Neural cell (in vitro differentiated cells): Measurements from ENCODE around the gene ZNF678. TPM values are rescaled to one million over a fixed set of nuclear protein-coding genes. Genes with fewer than 3 reads are reported as not detected.

ENCODE experiments used
- H2AFZ ChIP-seq: fragments of 200-600, 300-800 bp; sonication (generic), shearing (Covaris generic); 2 replicates; pipeline ENCODE4 v1.6.0; 2014; ENCODE audit warnings: low read depth, mild to moderate bottlenecking, antibody characterized with exemption, low read length, moderate library complexity
- H3F3A ChIP-seq: fragments of 200-600 bp; shearing (Covaris generic); 2 replicates; pipeline ENCODE4 v1.6.1; 2016; ENCODE audit warnings: mild to moderate bottlenecking, moderate library complexity, mixed read lengths, antibody characterized with exemption, low read length; ENCODE audit not compliant: insufficient read depth, poor library complexity, severe bottlenecking
- H3K27ac ChIP-seq: fragments of 200-600, 300-800 bp; sonication (generic), shearing (Covaris generic); 2 replicates; pipeline ENCODE4 v1.5.1; 2014; ENCODE audit warnings: mild to moderate bottlenecking, low read length, moderate library complexity
- H3K27me3 ChIP-seq: fragments of 300-800, 200-600 bp; sonication (generic), shearing (Covaris generic); 2 replicates; pipeline ENCODE4 v1.6.0; 2014; ENCODE audit warnings: mild to moderate bottlenecking, low read depth, low read length, moderate library complexity; ENCODE audit not compliant: insufficient read depth
- H3K36me3 ChIP-seq: fragments of 300-800, 200-600 bp; sonication (generic), shearing (Covaris generic); 2 replicates; pipeline ENCODE4 v1.5.1; 2014; ENCODE audit warnings: mild to moderate bottlenecking, antibody characterized with exemption, low read length, moderate library complexity; ENCODE audit not compliant: insufficient read depth
- H3K4me2 ChIP-seq: fragments of 300-800, 200-600 bp; sonication (generic), shearing (Covaris generic); 2 replicates; pipeline ENCODE4 v1.6.0; 2014; ENCODE audit warnings: mild to moderate bottlenecking, low read length
- H3K4me3 ChIP-seq: fragments of 300-800, 200-600 bp; sonication (generic), shearing (Covaris generic); 2 replicates; pipeline ENCODE4 v1.5.1; 2014; ENCODE audit warnings: mild to moderate bottlenecking, low read length, moderate library complexity
- H3K79me2 ChIP-seq: fragments of 200-600 bp; shearing (Covaris generic); replicated peaks from 2 replicates; pipeline ENCODE4 v1.6.0; 2014; ENCODE audit warnings: mild to moderate bottlenecking, low read length, moderate library complexity; ENCODE audit not compliant: insufficient read depth
- H3K9ac ChIP-seq: fragments of 300-800, 200-600 bp; sonication (generic), shearing (Covaris generic); 2 replicates; pipeline ENCODE4 v1.6.1; 2016; ENCODE audit warnings: mild to moderate bottlenecking, low read length, mixed read lengths
- H3K9me2 ChIP-seq: fragments of 200-600 bp; shearing (Covaris generic); 2 replicates; pipeline ENCODE4 v1.6.1; 2016; ENCODE audit warnings: mild to moderate bottlenecking, low read length, mixed read lengths; ENCODE audit not compliant: insufficient read depth
- H3K9me3 ChIP-seq: fragments of 200-600, 300-800 bp; sonication (generic), shearing (Covaris generic); 2 replicates; pipeline ENCODE4 v1.6.1; 2016; ENCODE audit warnings: mild to moderate bottlenecking, mixed run types, low read length, moderate library complexity, mixed read lengths
- H4K20me1 ChIP-seq: fragments of 200-600 bp; shearing (Covaris generic); 2 replicates; pipeline ENCODE4 v1.6.1; 2016; ENCODE audit warnings: mild to moderate bottlenecking, mixed run types; ENCODE audit not compliant: insufficient read depth
- EP300 ChIP-seq: fragments of 450-650 bp; conservative IDR thresholded peaks from 2 replicates; pipeline ENCODE4 v1.6.1; 2014; ENCODE audit warnings: antibody characterized with exemption, mild to moderate bottlenecking, moderate library complexity; ENCODE audit not compliant: poor library complexity, severe bottlenecking
- EZH2 ChIP-seq: fragments of 200-600, 300-800 bp; shearing (Covaris generic), sonication (generic); IDR thresholded peaks from 2 replicates; pipeline ENCODE4 v1.6.1; 2014; ENCODE audit warnings: antibody characterized with exemption, low read length, borderline replicate concordance, mild to moderate bottlenecking; ENCODE audit not compliant: insufficient read depth, poor library complexity, severe bottlenecking
- MXI1 ChIP-seq: fragments of 450-650 bp; conservative IDR thresholded peaks from 2 replicates; pipeline ENCODE4 v1.6.1; 2014; ENCODE audit warnings: antibody characterized with exemption, mild to moderate bottlenecking; ENCODE audit not compliant: poor library complexity, severe bottlenecking
- POLR2AphosphoS5 ChIP-seq: IDR thresholded peaks from 2 replicates; pipeline ENCODE4 v1.6.1; 2012
- RAD21 ChIP-seq: fragments of 450-650 bp; conservative IDR thresholded peaks from 2 replicates; pipeline ENCODE4 v1.6.1; 2014; ENCODE audit warnings: antibody characterized with exemption, mild to moderate bottlenecking, moderate library complexity
- SMC3 ChIP-seq: fragments of 450-650 bp; conservative IDR thresholded peaks from 2 replicates; pipeline ENCODE4 v1.6.1; 2014; ENCODE audit warnings: antibody characterized with exemption, mild to moderate bottlenecking, moderate library complexity; ENCODE audit not compliant: poor library complexity
- TAF1 ChIP-seq: IDR thresholded peaks from 2 replicates; pipeline ENCODE4 v1.6.1; 2012; ENCODE audit warnings: low read depth
- polyA plus RNA-seq: library from polyadenylated mRNA; depleted of rRNA; stranded (reverse); fragments of >200 nt; gene quantifications from 2 replicates; pipeline ENCODE4 v1.2.3, GENCODE V29; 2014
- TF ChIP-seq, protein P1 (sequence below): IDR thresholded peaks from 2 replicates; pipeline ENCODE4 v1.6.1; 2012; ENCODE audit warnings: borderline replicate concordance
- TF ChIP-seq, protein P2 (sequence below): fragments of 450-650 bp; IDR thresholded peaks from 2 replicates; pipeline ENCODE4 v1.5.1; 2014; ENCODE audit warnings: antibody characterized with exemption, mild to moderate bottlenecking, moderate library complexity; ENCODE audit not compliant: poor library complexity, severe bottlenecking

The ZNF678 gene
- polyA plus RNA-seq, 1 donor from 2014 or later, result 25.9 TPM

DNA sequence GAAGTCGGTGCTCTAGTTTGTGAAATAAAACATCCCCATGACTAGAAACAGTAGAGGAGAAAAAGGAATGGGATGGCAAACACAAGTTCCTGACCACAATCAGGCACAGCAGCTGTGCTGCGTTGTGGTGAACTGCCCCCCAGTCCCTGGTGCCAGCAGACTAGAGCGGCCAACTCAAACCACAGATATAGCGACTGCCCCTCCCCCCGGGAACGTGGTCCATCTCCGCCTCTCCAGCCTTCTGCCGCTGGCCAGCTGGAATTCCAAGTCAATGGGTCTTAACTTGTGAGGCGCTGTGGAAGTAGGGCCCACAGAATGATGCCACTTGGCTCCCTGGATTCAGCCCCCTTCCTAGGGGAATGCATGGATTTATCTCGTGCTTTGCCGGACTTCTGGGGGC lies 41.6 kb upstream of the ZNF678 start:
- Histone ChIP-seq H3K9me3 (no peaks in the 10 kb centered on the region), H3K27me3 (no peaks in the 10 kb centered on the region), H3K9me2 (no peaks in the 10 kb centered on the region), H3K79me2 (no peaks in the 10 kb centered on the region), H2AFZ (no peak overlapping the region), H3K36me3 (no peaks in the 10 kb centered on the region), H3F3A (no peaks in the 10 kb centered on the region), H3K9ac (no peak overlapping the region), H3K27ac (no peak overlapping the region), H3K4me2 (no peak overlapping the region), H3K4me3 (no peak overlapping the region), H4K20me1 (no peaks in the 10 kb centered on the region)
- TF ChIP-seq EZH2 (no peak), MXI1 (no peak), SMC3 (no peak), TAF1 (no peak), POLR2AphosphoS5 (no peak), EP300 (no peak), RAD21 (no peak)
- TF ChIP-seq, protein P1, sequence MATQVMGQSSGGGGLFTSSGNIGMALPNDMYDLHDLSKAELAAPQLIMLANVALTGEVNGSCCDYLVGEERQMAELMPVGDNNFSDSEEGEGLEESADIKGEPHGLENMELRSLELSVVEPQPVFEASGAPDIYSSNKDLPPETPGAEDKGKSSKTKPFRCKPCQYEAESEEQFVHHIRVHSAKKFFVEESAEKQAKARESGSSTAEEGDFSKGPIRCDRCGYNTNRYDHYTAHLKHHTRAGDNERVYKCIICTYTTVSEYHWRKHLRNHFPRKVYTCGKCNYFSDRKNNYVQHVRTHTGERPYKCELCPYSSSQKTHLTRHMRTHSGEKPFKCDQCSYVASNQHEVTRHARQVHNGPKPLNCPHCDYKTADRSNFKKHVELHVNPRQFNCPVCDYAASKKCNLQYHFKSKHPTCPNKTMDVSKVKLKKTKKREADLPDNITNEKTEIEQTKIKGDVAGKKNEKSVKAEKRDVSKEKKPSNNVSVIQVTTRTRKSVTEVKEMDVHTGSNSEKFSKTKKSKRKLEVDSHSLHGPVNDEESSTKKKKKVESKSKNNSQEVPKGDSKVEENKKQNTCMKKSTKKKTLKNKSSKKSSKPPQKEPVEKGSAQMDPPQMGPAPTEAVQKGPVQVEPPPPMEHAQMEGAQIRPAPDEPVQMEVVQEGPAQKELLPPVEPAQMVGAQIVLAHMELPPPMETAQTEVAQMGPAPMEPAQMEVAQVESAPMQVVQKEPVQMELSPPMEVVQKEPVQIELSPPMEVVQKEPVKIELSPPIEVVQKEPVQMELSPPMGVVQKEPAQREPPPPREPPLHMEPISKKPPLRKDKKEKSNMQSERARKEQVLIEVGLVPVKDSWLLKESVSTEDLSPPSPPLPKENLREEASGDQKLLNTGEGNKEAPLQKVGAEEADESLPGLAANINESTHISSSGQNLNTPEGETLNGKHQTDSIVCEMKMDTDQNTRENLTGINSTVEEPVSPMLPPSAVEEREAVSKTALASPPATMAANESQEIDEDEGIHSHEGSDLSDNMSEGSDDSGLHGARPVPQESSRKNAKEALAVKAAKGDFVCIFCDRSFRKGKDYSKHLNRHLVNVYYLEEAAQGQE, result no peak
- TF ChIP-seq, protein P2, sequence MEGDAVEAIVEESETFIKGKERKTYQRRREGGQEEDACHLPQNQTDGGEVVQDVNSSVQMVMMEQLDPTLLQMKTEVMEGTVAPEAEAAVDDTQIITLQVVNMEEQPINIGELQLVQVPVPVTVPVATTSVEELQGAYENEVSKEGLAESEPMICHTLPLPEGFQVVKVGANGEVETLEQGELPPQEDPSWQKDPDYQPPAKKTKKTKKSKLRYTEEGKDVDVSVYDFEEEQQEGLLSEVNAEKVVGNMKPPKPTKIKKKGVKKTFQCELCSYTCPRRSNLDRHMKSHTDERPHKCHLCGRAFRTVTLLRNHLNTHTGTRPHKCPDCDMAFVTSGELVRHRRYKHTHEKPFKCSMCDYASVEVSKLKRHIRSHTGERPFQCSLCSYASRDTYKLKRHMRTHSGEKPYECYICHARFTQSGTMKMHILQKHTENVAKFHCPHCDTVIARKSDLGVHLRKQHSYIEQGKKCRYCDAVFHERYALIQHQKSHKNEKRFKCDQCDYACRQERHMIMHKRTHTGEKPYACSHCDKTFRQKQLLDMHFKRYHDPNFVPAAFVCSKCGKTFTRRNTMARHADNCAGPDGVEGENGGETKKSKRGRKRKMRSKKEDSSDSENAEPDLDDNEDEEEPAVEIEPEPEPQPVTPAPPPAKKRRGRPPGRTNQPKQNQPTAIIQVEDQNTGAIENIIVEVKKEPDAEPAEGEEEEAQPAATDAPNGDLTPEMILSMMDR, result no peak

DNA sequence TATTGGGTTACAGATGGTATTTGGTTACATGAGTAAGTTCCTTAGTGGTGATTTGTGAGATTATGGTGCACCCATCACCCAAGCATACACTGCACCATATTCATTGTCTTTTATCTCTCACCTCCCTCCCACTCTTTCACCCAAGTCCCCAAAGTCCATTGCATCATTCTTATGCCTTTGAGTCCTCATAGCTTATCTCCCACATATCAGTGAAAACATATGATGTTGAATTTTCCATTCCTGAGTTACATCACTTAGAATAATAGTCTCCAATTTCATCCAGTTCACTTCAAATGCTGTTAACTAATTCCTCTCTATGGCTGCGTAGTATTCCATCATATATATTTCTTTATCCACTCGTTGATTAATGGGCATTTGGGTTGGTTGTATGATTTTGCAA lies 36.8 kb upstream of the ZNF678 start:
- Histone ChIP-seq H3K36me3 (no peaks in the 10 kb centered on the region), H3K27ac (no peak overlapping the region), H2AFZ (no peak overlapping the region), H3K4me2 (no peak overlapping the region), H3K4me3 (no peak overlapping the region), H3F3A (no peaks in the 10 kb centered on the region), H4K20me1 (no peaks in the 10 kb centered on the region), H3K79me2 (no peaks in the 10 kb centered on the region), H3K9ac (no peak overlapping the region), H3K9me2 (no peaks in the 10 kb centered on the region), H3K27me3 (no peaks in the 10 kb centered on the region), H3K9me3 (peaks cover 8% of the 10 kb centered on the region)
- no peak for TF ChIP-seq RAD21
- no peak for TF ChIP-seq EP300
- TF ChIP-seq, protein P2, result no peak
- TF ChIP-seq TAF1, result no peak
- no peak for TF ChIP-seq MXI1
- TF ChIP-seq, protein P1, result no peak
- TF ChIP-seq SMC3, result no peak
- TF ChIP-seq POLR2AphosphoS5, result no peak
- TF ChIP-seq EZH2, result no peak
